Left ventricle myocardium inferior (tissue), 1 donor: ENCODE measurements around the gene LIPC. TPM values are rescaled to one million over a fixed set of nuclear protein-coding genes. Genes with fewer than 3 reads are reported as not detected.

ENCODE experiments used
- DNase-seq: peaks from one replicate; pipeline ENCODE4 v3.0.0-alpha.2; 2020
- H3K27ac ChIP-seq: fragments of 200-600 bp; replicated peaks from 2 replicates; pipeline ENCODE4 v1.8.0; 2021
- H3K27me3 ChIP-seq: fragments of 200-600 bp; 2 replicates; pipeline ENCODE4 v1.8.0; 2021; ENCODE audit warnings: low read depth
- H3K36me3 ChIP-seq: fragments of 200-600 bp; 2 replicates; pipeline ENCODE4 v1.8.0; 2021
- H3K4me1 ChIP-seq: fragments of 200-600 bp; 2 replicates; pipeline ENCODE4 v1.8.0; 2021
- H3K4me3 ChIP-seq: fragments of 200-600 bp; 2 replicates; pipeline ENCODE4 v1.8.0; 2021; ENCODE audit warnings: mild to moderate bottlenecking, moderate library complexity
- H3K9me3 ChIP-seq: fragments of 200-600 bp; replicated peaks from 2 replicates; pipeline ENCODE4 v1.8.0; 2021
- CTCF ChIP-seq: fragments of 200-600 bp; IDR thresholded peaks from 2 replicates; pipeline ENCODE4 v1.8.0; 2021; ENCODE audit warnings: antibody characterized with exemption, mild to moderate bottlenecking, borderline replicate concordance
- intact Hi-C: fragments of 100-400 bp; cut with micrococcal nuclease; formaldehyde crosslinking; loops from one replicate; pipeline ENCODE4 v1.11.0; 2022
- total RNA-seq: library from RNA; stranded (reverse); fragmentation: NEBNext Ultra II Directional; extraction: Animal tissue kit (Norgen Biotek cat#: 25700); gene quantifications from one replicate; pipeline ENCODE4 v1.2.1, GENCODE V29; 2021
- donor health status: DM: no; HTN: yes; CAD: no; lungs with severe emphysema.

Gene LIPC
- total RNA-seq, 1 donor from 2014 or later = 1.5 TPM

- H3K9me3 ChIP-seq = no peaks in the 10 kb centered on the region
- no peak overlapping the region for H3K4me3 ChIP-seq
- no peaks in the 10 kb centered on the region for H3K36me3 ChIP-seq
- DNase-seq = no peak
- H3K27me3 ChIP-seq = no peaks in the 10 kb centered on the region
- H3K4me1 ChIP-seq = peaks cover 28% of the 10 kb centered on the region
- no peak for TF ChIP-seq CTCF
- no peak overlapping the region for H3K27ac ChIP-seq
- intact Hi-C loops = no loop called here
Measured at GRCh38 chr15:58452775-58453174, 21.0 kb downstream of the LIPC start.

GRCh38 chr15:58453931-58454793 is 22.4 kb downstream of the LIPC start:
- H3K27ac ChIP-seq = peak overlapping the region; percentile 37
- intact Hi-C loops = no loop called here
- H3K36me3 ChIP-seq = no peaks in the 10 kb centered on the region
- H3K4me1 ChIP-seq = peaks cover 40% of the 10 kb centered on the region
- H3K4me3 ChIP-seq = no peak overlapping the region
- no peak for DNase-seq
- TF ChIP-seq CTCF = no peak
- H3K27me3 ChIP-seq = no peaks in the 10 kb centered on the region
- H3K9me3 ChIP-seq = no peaks in the 10 kb centered on the region

GRCh38 chr15:58454950-58455401 is 23.2 kb downstream of the LIPC start:
- intact Hi-C loops = no loop called here
- no peaks in the 10 kb centered on the region for H3K36me3 ChIP-seq
- no peak for TF ChIP-seq CTCF
- H3K27me3 ChIP-seq = no peaks in the 10 kb centered on the region
- no peak for DNase-seq
- H3K4me3 ChIP-seq = no peak overlapping the region
- peaks cover 48% of the 10 kb centered on the region for H3K4me1 ChIP-seq
- H3K27ac ChIP-seq = peak overlapping the region; percentile 37
- no peaks in the 10 kb centered on the region for H3K9me3 ChIP-seq

- no peak for DNase-seq
- intact Hi-C loops = no loop called here
- Histone ChIP-seq H3K36me3 (no peaks in the 10 kb centered on the region), H3K4me3 (no peak overlapping the region), H3K27ac (peak overlapping the region; percentile 88), H3K4me1 (peaks cover 52% of the 10 kb centered on the region), H3K27me3 (no peaks in the 10 kb centered on the region), H3K9me3 (no peaks in the 10 kb centered on the region)
- TF ChIP-seq CTCF = no peak
Measured at GRCh38 chr15:58457466-58457965, 25.7 kb downstream of the LIPC start.

GRCh38 chr15:58458076-58458475 is 26.3 kb downstream of the LIPC start:
- H3K27ac ChIP-seq = peak overlapping the region; percentile 88
- no peak for DNase-seq
- no peaks in the 10 kb centered on the region for H3K27me3 ChIP-seq
- no peak overlapping the region for H3K4me3 ChIP-seq
- H3K9me3 ChIP-seq = no peaks in the 10 kb centered on the region
- H3K4me1 ChIP-seq = peaks cover 52% of the 10 kb centered on the region
- no peak for TF ChIP-seq CTCF
- intact Hi-C loops = no loop called here
- no peaks in the 10 kb centered on the region for H3K36me3 ChIP-seq
